SH-SY5Y (cell line): ENCODE data around the gene MPZL1.

Experiments
- GATA2 ChIP-seq: IDR thresholded peaks from 2 replicates; pipeline ENCODE4 v1.6.1; 2011; ENCODE audit warnings: mild to moderate bottlenecking, low read depth, low read length
- GATA3 ChIP-seq: IDR thresholded peaks from 2 replicates; pipeline ENCODE4 v1.6.1; 2011; ENCODE audit warnings: low read depth, mild to moderate bottlenecking, low read length, moderate library complexity

DNA sequence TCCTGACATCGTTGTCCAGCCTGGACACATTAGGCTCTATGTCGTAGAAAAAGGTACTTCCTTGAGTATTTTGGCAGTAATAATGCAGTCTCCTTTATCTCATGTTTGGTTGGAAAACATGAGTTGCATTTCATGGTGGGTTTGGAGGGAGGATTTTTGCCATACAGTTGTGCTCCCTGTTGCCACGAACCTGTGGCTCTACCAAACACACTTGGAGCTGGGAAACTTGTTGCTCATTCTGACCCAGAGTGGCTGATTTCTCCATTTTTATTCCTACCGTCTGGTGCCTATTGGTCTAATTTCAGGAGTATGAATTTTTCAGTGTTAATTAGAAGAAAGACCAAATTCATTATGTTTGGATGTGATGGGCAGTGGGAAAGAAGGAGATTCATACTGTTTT, 50.7 kb downstream of the MPZL1 start:
- TF ChIP-seq GATA2 (no peak), GATA3 (no peak)
